GM12891 (cell line): ENCODE results near the gene PPP1R12A.

ENCODE experiments used
- DNase-seq: peaks from one replicate; pipeline ENCODE4 v3.0.0; 2011; ENCODE audit warnings: low spot score; ENCODE audit not compliant: insufficient read length
- FAIRE-seq: peaks from 2 replicates; lab custom pipeline; 2011; peaks lifted over from hg19 to GRCh38; lab: Jason Lieb, UNC
- PAX5 ChIP-seq: IDR thresholded peaks from 2 replicates; pipeline ENCODE4 v1.6.1; 2011; ENCODE audit warnings: low read length, moderate library complexity, mild to moderate bottlenecking; ENCODE audit not compliant: insufficient read depth, severe bottlenecking
- POLR2A ChIP-seq: IDR thresholded peaks from 2 replicates; pipeline ENCODE4 v1.6.1; 2011; ENCODE audit warnings: low read depth, low read length, control low read depth
- POLR2AphosphoS5 ChIP-seq: IDR thresholded peaks from 2 replicates; pipeline ENCODE4 v1.6.1; 2011; ENCODE audit warnings: low read depth, low read length, control low read depth
- POU2F2 ChIP-seq: IDR thresholded peaks from 2 replicates; pipeline ENCODE4 v1.6.1; 2011; ENCODE audit warnings: low read depth, mild to moderate bottlenecking, control low read depth, low read length, moderate library complexity
- SPI1 ChIP-seq: IDR thresholded peaks from 2 replicates; pipeline ENCODE4 v1.6.1; 2011; ENCODE audit warnings: low read depth, low read length, control low read depth
- TAF1 ChIP-seq: IDR thresholded peaks from 2 replicates; pipeline ENCODE4 v1.6.1; 2011; ENCODE audit warnings: low read depth, low read length, control low read depth

Gene PPP1R12A

GRCh38 chr12:79847417-79847816 is 87.5 kb downstream of the PPP1R12A start:
- DNase-seq (no peak), FAIRE-seq (no peak)
- TF ChIP-seq POU2F2 = no peak
- TF ChIP-seq SPI1 = no peak
- no peak for TF ChIP-seq PAX5
- TF ChIP-seq POLR2A = no peak
- TF ChIP-seq TAF1 = no peak
- no peak for TF ChIP-seq POLR2AphosphoS5

DNA sequence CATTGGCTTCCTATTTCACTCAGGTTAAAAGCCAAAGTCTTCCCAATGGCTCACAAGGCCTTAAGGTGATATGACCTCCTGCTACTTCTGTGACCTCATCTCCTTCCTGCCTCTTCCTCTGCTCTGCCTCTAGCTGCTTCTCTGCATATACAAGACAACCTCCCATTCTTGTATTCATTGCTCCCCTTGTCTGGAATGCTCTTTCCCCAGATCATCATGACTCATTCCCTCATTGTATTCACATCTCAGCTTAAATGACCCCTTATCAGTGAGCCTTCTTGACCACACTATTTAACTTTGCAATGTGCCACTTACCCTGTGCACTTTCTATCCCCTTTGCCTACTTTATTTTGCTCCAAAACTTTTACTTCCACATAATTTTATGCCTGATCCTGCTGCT is 90.2 kb downstream of the PPP1R12A start:
- FAIRE-seq = no peak
- no peak for DNase-seq
- TF ChIP-seq POU2F2 (no peak), TAF1 (no peak), POLR2A (no peak), SPI1 (no peak), PAX5 (no peak), POLR2AphosphoS5 (no peak)

DNA sequence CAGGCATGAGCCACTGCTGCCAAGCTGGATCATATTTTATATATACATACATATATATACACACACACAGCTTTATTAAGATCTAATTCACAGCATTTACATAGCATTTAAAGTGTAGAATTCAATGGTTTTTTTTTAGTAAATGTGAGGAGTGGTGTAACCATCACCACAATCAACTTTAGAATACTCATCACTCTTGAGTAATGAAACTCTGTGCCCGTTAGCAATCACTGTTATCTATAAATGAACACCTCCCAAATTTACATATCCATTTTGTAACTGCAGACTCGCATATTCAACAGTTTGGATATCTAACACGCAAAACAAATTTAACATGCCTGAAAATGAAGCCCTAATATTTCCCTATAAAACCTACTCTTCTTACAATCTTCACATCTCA is 90.9 kb downstream of the PPP1R12A start:
- DNase-seq (no peak), FAIRE-seq (no peak)

DNA sequence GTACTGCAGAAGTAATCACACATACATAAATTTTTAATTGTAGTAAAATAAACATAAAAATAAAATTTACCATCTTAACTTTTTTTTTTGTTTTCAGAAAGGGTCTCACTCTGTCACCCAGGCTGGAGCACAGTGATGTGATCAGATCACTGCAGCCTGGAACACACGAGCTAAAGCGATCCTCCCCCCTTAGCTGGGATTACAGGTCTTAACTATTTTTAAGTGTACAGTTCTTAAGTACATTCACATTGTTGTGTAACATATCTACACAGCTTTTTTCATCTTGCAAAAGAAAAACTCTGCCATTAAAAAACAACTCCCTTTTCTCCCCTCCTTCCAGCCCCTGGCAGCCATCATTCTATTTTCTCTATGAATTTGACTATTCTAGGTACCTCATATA is 92.3 kb downstream of the PPP1R12A start:
- FAIRE-seq (no peak), DNase-seq (no peak)
- no peak for TF ChIP-seq POU2F2
- no peak for TF ChIP-seq SPI1
- no peak for TF ChIP-seq POLR2AphosphoS5
- TF ChIP-seq PAX5 = no peak
- TF ChIP-seq POLR2A = no peak
- no peak for TF ChIP-seq TAF1

More for the DNA sequence above, 90.9 kb downstream of the PPP1R12A start:
- TF ChIP-seq POU2F2 (no peak), SPI1 (no peak), TAF1 (no peak), POLR2AphosphoS5 (no peak), PAX5 (no peak), POLR2A (no peak)

- TF ChIP-seq POLR2AphosphoS5 = no peak
- no peak for TF ChIP-seq PAX5
- no peak for TF ChIP-seq POLR2A
- no peak for TF ChIP-seq TAF1
- TF ChIP-seq POU2F2 = no peak
- no peak for TF ChIP-seq SPI1
- no peak for DNase-seq
- peak; percentile 28 for FAIRE-seq
Measured at GRCh38 chr12:79841878-79842265, 93.0 kb downstream of the PPP1R12A start.

- FAIRE-seq = no peak
- no peak for TF ChIP-seq TAF1
- TF ChIP-seq PAX5 = no peak
- no peak for TF ChIP-seq POU2F2
- TF ChIP-seq POLR2A = no peak
- TF ChIP-seq SPI1 = no peak
- no peak for TF ChIP-seq POLR2AphosphoS5
Measured at GRCh38 chr12:79841248-79841877, 93.5 kb downstream of the PPP1R12A start.

GRCh38 chr12:79838359-79838758 is 96.5 kb downstream of the PPP1R12A start:
- TF ChIP-seq PAX5 (no peak), POLR2A (no peak), TAF1 (no peak), POLR2AphosphoS5 (no peak), POU2F2 (no peak), SPI1 (no peak)
- DNase-seq (no peak), FAIRE-seq (no peak)

More at GRCh38 chr12:79841248-79841877, 93.5 kb downstream of the PPP1R12A start:
- no peak for DNase-seq

GRCh38 chr12:79837575-79837974 is 97.3 kb downstream of the PPP1R12A start:
- no peak for DNase-seq
- FAIRE-seq = no peak
- no peak for TF ChIP-seq TAF1
- no peak for TF ChIP-seq POU2F2
- TF ChIP-seq POLR2AphosphoS5 = no peak

DNA sequence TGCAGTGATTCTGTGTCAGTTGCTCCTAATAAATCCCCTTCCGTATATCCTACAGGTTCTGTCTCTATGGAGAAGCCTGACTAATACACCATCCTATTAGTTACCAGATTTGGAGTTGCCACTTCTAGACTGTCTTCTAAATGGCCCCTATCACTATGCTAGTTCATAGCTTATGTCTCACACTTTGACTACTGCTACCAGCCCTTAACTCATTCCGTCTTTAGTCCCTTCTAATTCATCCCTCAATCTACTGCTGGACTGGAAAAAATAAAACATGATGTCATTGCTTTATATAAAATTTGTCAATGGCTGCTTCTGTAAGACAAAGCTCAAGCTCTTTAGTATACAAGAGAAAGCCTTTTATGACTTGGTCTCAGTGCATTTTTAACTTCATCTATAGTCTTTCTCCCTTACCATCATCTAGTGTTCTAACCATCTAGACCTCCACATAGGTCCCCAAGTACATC is 99.5 kb downstream of the PPP1R12A start:
- FAIRE-seq (no peak), DNase-seq (no peak)
- TF ChIP-seq POLR2A = no peak
- TF ChIP-seq POU2F2 = no peak
- no peak for TF ChIP-seq SPI1
- TF ChIP-seq TAF1 = no peak
- TF ChIP-seq PAX5 = no peak
- no peak for TF ChIP-seq POLR2AphosphoS5

DNA sequence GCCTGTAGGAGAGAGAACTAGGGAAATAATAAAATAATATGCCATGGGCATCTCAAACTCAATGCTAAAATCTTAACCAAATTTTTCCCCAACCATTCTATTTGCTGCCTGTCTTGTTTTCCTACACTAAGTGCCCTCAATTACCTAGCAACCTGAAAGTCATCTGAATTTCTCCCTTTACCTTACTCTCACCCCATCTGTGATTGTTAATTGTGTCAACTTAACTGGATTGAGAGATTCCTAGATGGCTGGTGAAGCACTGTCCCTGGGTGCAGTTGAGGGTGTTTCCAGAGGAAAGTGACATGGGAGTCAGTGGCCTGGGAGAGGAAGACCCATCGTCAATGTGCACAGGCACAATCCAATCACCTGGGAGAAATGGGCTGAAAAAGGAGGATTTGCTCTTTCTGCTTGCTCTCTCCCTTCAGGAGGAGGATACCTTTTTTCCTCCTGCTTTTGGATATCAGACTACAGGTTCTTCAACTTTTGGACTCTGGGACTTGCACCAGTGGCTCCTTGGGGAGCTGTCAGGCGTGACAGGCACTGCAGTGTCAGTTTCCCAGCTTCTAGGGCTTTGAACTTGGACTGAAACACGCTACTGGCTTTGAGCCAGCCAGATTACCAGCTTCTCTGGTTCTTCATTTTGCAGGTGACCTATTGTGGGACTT is 100.1 kb downstream of the PPP1R12A start:
- FAIRE-seq (no peak), DNase-seq (no peak)
- TF ChIP-seq POU2F2 (no peak), TAF1 (no peak), SPI1 (no peak), POLR2A (no peak), POLR2AphosphoS5 (no peak), PAX5 (no peak)

GRCh38 chr12:79830440-79830839 is 104.5 kb downstream of the PPP1R12A start:
- TF ChIP-seq SPI1 (no peak), POU2F2 (no peak), PAX5 (no peak), TAF1 (no peak), POLR2AphosphoS5 (no peak), POLR2A (no peak)
- DNase-seq (no peak), FAIRE-seq (no peak)
